Vagina (tissue), 2 donors: Measurements from ENCODE around the gene AUH.

Experiments
- POLR2A ChIP-seq, 2 donors: fragments of 450-650 bp; IDR thresholded peaks; one replicate each; pipeline ENCODE4 v1.6.1; 2017; ENCODE audit warnings: antibody characterized with exemption in 2 of 2, mild to moderate bottlenecking in 2 of 2, moderate library complexity in 2 of 2
- POLR2AphosphoS5 ChIP-seq, 2 donors: sonication (generic); formaldehyde crosslinking; IDR thresholded peaks; one replicate each; pipeline ENCODE4 v1.9.0; 2017; ENCODE audit warnings: antibody characterized with exemption in 2 of 2, mild to moderate bottlenecking in 2 of 2, low read depth in 1 of 2; ENCODE audit not compliant: insufficient read depth in 1 of 2
- TF ChIP-seq, protein P1 (sequence below), 3 experiments: fragments of 450-650 bp in 2 of 3; fragments of 200-600 bp in 1 of 3; sonication (generic) in 1 of 3; IDR thresholded peaks; one replicate each; pipeline ENCODE4 v1.5.1; 2017 to 2019; ENCODE audit warnings: antibody characterized with exemption in 3 of 3, mild to moderate bottlenecking in 2 of 3, moderate library complexity in 2 of 3

GRCh38 chr9:91240596-91241165 lies 121.0 kb downstream of the AUH start:
- TF ChIP-seq, protein P1, sequence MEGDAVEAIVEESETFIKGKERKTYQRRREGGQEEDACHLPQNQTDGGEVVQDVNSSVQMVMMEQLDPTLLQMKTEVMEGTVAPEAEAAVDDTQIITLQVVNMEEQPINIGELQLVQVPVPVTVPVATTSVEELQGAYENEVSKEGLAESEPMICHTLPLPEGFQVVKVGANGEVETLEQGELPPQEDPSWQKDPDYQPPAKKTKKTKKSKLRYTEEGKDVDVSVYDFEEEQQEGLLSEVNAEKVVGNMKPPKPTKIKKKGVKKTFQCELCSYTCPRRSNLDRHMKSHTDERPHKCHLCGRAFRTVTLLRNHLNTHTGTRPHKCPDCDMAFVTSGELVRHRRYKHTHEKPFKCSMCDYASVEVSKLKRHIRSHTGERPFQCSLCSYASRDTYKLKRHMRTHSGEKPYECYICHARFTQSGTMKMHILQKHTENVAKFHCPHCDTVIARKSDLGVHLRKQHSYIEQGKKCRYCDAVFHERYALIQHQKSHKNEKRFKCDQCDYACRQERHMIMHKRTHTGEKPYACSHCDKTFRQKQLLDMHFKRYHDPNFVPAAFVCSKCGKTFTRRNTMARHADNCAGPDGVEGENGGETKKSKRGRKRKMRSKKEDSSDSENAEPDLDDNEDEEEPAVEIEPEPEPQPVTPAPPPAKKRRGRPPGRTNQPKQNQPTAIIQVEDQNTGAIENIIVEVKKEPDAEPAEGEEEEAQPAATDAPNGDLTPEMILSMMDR (IDR thresholded peaks at IDR 0.05) = no peak
- no peak for TF ChIP-seq POLR2A (IDR thresholded peaks at IDR 0.05)
- no peak for TF ChIP-seq POLR2AphosphoS5 (IDR thresholded peaks at IDR 0.05; ENCODE audit: insufficient read depth in 1 of 2, low read depth in 1 of 2)
